ENCODE results near the gene MYL6. TPM values are rescaled to one million over a fixed set of nuclear protein-coding genes. Genes with fewer than 3 reads are reported as not detected.

Gene MYL6
- total RNA-seq, 1 donor from 2014 or later = 1,067 TPM

GRCh38 chr12:56206452-56207166, 48.5 kb downstream of the MYL6 start:
- Mint-ChIP-seq H3K27me3 (ENCODE audit: low read depth) (no peaks in the 10 kb centered on the region), H3K9me3 (no peaks in the 10 kb centered on the region), H3K36me3 (ENCODE audit: low read depth) (peaks cover 41% of the 10 kb centered on the region), H3K4me3 (ENCODE audit: low read depth) (no peak overlapping the region), H3K4me1 (ENCODE audit: low read depth) (peaks cover 1% of the 10 kb centered on the region), H3K27ac (no peak overlapping the region)
- no peak for DNase-seq (ENCODE audit: low spot score)
- intact Hi-C loops (cut with micrococcal nuclease) = no loop called here

- no peak overlapping the region for H3K4me3 Mint-ChIP-seq (ENCODE audit: low read depth)
- intact Hi-C loops (cut with micrococcal nuclease) = no loop called here
- H3K9me3 Mint-ChIP-seq = no peaks in the 10 kb centered on the region
- peaks cover 52% of the 10 kb centered on the region for H3K36me3 Mint-ChIP-seq (ENCODE audit: low read depth)
- H3K27me3 Mint-ChIP-seq (ENCODE audit: low read depth) = no peaks in the 10 kb centered on the region
- H3K27ac Mint-ChIP-seq = no peak overlapping the region
- DNase-seq (ENCODE audit: low spot score) = no peak
- peaks cover 1% of the 10 kb centered on the region for H3K4me1 Mint-ChIP-seq (ENCODE audit: low read depth)
Measured at GRCh38 chr12:56208006-56208405, 49.8 kb downstream of the MYL6 start.

Other genes with a start within 250 kb of the MYL6 start
- 37.5 and 43.4 TPM in 2 replicates for gene PYM1, start 230.5 kb upstream of the MYL6 start, total RNA-seq
- gene DGKA, start 227.2 kb upstream of the MYL6 start, total RNA-seq = 218 and 242 TPM in 2 replicates
- gene PMEL, start 192.3 kb upstream of the MYL6 start, total RNA-seq = 0.32 and 0.37 TPM in 2 replicates
- gene CDK2, start 191.5 kb upstream of the MYL6 start, total RNA-seq = 116 and 121 TPM in 2 replicates
- 47.9 and 51.0 TPM in 2 replicates for gene RAB5B, start 184.3 kb upstream of the MYL6 start, total RNA-seq
- 19.9 and 21.2 TPM in 2 replicates for gene SUOX, start 161.1 kb upstream of the MYL6 start, total RNA-seq
- 34.8 and 35.5 TPM in 2 replicates for gene IKZF4, start 137.3 kb upstream of the MYL6 start, total RNA-seq
- gene RPS26, start 116.4 kb upstream of the MYL6 start, total RNA-seq = 43.9 and 45.2 TPM in 2 replicates
- 0.11 and 0.71 TPM in 2 replicates for gene ERBB3, start 78.2 kb upstream of the MYL6 start, total RNA-seq
- gene PA2G4, start 53.8 kb upstream of the MYL6 start, total RNA-seq = 356 and 364 TPM in 2 replicates
- 3,925 and 4,057 TPM in 2 replicates for gene RPL41, start 41.7 kb upstream of the MYL6 start, total RNA-seq
- gene ZC3H10, start 40.1 kb upstream of the MYL6 start, total RNA-seq = 7.7 and 9.2 TPM in 2 replicates
- 154 TPM in 2 replicates for gene ESYT1, start 30.1 kb upstream of the MYL6 start, total RNA-seq
- 89.7 and 94.3 TPM in 2 replicates for gene MYL6B, start 5.8 kb upstream of the MYL6 start, total RNA-seq
- 131 and 136 TPM in 2 replicates for gene SMARCC2, start 31.1 kb downstream of the MYL6 start, total RNA-seq
- 38.5 TPM in 2 replicates for gene RNF41, start 63.6 kb downstream of the MYL6 start, total RNA-seq
- gene NABP2, start 66.0 kb downstream of the MYL6 start, total RNA-seq = 77.3 and 86.8 TPM in 2 replicates
- 0.39 and 1.4 TPM in 2 replicates for gene SLC39A5, start 71.7 kb downstream of the MYL6 start, total RNA-seq
- gene ANKRD52, start 100.0 kb downstream of the MYL6 start, total RNA-seq = 66.0 and 78.0 TPM in 2 replicates
- gene COQ10A, start 108.6 kb downstream of the MYL6 start, total RNA-seq = 15.9 and 17.0 TPM in 2 replicates
- 250 and 253 TPM in 2 replicates for gene CS, start 142.0 kb downstream of the MYL6 start, total RNA-seq
- gene CNPY2, start 157.6 kb downstream of the MYL6 start, total RNA-seq = 160 and 165 TPM in 2 replicates
- 28.7 and 28.9 TPM in 2 replicates for gene PAN2, start 175.6 kb downstream of the MYL6 start, total RNA-seq
- gene IL23A, start 180.5 kb downstream of the MYL6 start, total RNA-seq = 30.4 and 31.0 TPM in 2 replicates
- gene STAT2, start 201.7 kb downstream of the MYL6 start, total RNA-seq = 70.3 and 75.0 TPM in 2 replicates
- gene APOF, start 204.5 kb downstream of the MYL6 start, total RNA-seq = not detected in 2 replicates

Data from activated T-helper 2 cell treated with anti-CD3 and anti-CD28 coated beads, Interferon-gamma antibody, Interleukin-2, Interleukin-4, amounts not matched to agents 10 μg/mL and 5 μg/mL and 100 μg/mL, durations not matched to agents 14 hours and 24 hours and 36 hours (primary cell).